BE2C (cell line): Measurements from ENCODE around the gene DSG3.
"Not testable (repeated sequence)": the region's sequence is repeated elsewhere in the genome, so short reads cannot be mapped to it uniquely, and the experiment has no call there.

Experiments used
- DNase-seq: peaks from one replicate; pipeline ENCODE4 v3.0.0-alpha.2; 2020
- H3K27me3 ChIP-seq: fragments of 250-450 bp; sonication (Bioruptor Pico); 2 replicates; pipeline ENCODE4 v1.5.1; 2020; ENCODE audit warnings: mild to moderate bottlenecking
- H3K36me3 ChIP-seq: fragments of 250-450 bp; sonication (Bioruptor Pico); 2 replicates; pipeline ENCODE4 v1.5.1; 2020; ENCODE audit warnings: mild to moderate bottlenecking
- H3K4me1 ChIP-seq: fragments of 250-450 bp; sonication (Bioruptor Pico); 2 replicates; pipeline ENCODE4 v1.5.1; 2020
- H3K4me3 ChIP-seq: 2 replicates; pipeline ENCODE4 v1.5.1; 2011; ENCODE audit warnings: low read depth, low read length
- H3K9me3 ChIP-seq: fragments of 250-450 bp; sonication (Bioruptor Pico); 2 replicates; pipeline ENCODE4 v1.5.1; 2020
- TF ChIP-seq, protein P1 (sequence below): IDR thresholded peaks from 2 replicates; pipeline ENCODE4 v1.5.1; 2012; ENCODE audit warnings: mild to moderate bottlenecking, low read depth, low read length

The DSG3 gene

DNA sequence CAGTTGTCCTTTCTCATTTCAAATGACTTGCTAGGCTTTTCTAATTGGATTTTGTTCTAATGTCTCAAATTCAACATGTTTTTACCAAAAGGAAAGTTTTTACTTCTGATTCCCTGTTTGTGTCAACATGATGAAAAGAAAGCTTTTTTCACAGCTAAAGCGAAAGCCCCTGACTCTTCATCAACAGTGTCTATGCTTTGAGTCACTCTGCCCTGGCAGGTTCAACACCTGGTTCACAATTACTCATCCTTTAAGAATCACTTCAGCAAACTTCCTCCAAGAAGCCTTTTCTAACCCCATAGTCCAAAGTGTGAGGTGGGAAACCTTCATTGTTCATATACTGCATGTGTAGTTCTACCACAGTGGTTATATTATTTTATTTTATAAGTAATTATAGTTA is 42.8 kb downstream of the DSG3 start:
- Histone ChIP-seq H3K36me3 (no peaks in the 10 kb centered on the region), H3K9me3 (no peaks in the 10 kb centered on the region), H3K4me1 (no peaks in the 10 kb centered on the region), H3K27me3 (no peaks in the 10 kb centered on the region), H3K4me3 (no peak overlapping the region)
- TF ChIP-seq, protein P1, sequence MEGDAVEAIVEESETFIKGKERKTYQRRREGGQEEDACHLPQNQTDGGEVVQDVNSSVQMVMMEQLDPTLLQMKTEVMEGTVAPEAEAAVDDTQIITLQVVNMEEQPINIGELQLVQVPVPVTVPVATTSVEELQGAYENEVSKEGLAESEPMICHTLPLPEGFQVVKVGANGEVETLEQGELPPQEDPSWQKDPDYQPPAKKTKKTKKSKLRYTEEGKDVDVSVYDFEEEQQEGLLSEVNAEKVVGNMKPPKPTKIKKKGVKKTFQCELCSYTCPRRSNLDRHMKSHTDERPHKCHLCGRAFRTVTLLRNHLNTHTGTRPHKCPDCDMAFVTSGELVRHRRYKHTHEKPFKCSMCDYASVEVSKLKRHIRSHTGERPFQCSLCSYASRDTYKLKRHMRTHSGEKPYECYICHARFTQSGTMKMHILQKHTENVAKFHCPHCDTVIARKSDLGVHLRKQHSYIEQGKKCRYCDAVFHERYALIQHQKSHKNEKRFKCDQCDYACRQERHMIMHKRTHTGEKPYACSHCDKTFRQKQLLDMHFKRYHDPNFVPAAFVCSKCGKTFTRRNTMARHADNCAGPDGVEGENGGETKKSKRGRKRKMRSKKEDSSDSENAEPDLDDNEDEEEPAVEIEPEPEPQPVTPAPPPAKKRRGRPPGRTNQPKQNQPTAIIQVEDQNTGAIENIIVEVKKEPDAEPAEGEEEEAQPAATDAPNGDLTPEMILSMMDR: no peak
- no peak for DNase-seq

DNA sequence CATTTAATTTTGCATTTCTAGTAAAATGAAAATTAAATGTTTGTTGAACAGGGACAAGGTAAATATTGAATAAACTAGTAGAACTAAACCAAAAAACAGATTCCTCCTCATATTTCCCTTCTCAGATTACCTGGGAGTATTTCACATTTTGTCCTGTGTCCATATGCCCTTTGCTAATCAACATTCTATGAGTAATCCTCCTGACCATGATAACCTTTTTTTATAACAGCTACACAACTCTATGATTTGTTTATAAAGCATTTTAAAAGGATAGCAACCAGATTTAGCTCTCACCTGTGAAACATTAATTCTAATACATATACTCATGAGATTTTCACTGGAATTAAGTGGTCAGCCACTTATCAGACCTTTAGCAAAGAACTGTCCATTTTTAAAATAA is 43.3 kb downstream of the DSG3 start:
- Histone ChIP-seq H3K27me3 (no peaks in the 10 kb centered on the region), H3K9me3 (no peaks in the 10 kb centered on the region), H3K4me1 (no peaks in the 10 kb centered on the region), H3K36me3 (no peaks in the 10 kb centered on the region), H3K4me3 (no peak overlapping the region)
- TF ChIP-seq, protein P1: no peak
- no peak for DNase-seq

DNA sequence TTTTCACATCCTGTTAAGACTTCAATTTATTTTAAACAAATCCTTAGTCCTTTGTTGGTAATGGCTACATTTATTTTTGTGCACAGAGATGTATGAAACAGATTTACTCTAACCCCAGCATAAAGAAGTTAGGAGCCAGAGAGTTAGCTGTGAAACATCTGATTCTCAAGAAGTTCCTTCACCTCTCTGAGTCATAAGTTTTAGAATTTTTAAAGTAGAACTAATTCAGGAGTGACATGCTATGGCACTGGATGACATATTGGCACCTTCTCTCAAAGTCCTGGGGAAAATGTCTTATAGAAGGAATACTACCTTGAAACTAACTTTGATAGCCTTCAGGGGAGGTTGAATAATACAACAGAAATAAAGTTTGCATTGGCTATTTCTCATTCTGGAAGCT is 44.0 kb downstream of the DSG3 start:
- Histone ChIP-seq H3K9me3 (no peaks in the 10 kb centered on the region), H3K27me3 (no peaks in the 10 kb centered on the region), H3K36me3 (no peaks in the 10 kb centered on the region), H3K4me1 (no peaks in the 10 kb centered on the region), H3K4me3 (no peak overlapping the region)
- no peak for DNase-seq
- TF ChIP-seq, protein P1: no peak

DNA sequence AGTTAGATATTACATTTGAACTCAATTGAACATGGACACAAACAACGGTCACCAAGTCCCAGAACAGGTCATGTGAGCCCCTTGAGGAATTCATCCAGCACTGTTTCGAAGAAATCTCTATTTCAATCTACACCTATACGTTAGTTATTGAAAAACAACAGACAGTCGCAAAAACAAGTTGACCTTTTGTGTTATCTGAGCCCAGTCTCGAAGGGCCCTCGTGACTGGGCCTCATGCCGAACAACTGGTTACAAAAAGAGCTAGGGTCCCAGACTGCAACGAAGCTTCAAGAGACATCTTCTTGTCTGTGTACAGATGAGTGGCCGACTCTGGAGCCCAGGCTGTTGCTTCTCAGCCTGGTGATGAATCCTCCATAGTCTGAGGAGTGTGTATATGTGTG is 45.1 kb downstream of the DSG3 start:
- no peaks in the 10 kb centered on the region for H3K4me1 ChIP-seq
- H3K27me3 ChIP-seq: 0 out of 2 replicates have a peak, but pooled peaks cover 4% of the 10 kb centered on the region
- H3K4me3 ChIP-seq: no peak overlapping the region
- TF ChIP-seq, protein P1: no peak
- no peak for DNase-seq
- no peaks in the 10 kb centered on the region for H3K9me3 ChIP-seq
- no peaks in the 10 kb centered on the region for H3K36me3 ChIP-seq

DNA sequence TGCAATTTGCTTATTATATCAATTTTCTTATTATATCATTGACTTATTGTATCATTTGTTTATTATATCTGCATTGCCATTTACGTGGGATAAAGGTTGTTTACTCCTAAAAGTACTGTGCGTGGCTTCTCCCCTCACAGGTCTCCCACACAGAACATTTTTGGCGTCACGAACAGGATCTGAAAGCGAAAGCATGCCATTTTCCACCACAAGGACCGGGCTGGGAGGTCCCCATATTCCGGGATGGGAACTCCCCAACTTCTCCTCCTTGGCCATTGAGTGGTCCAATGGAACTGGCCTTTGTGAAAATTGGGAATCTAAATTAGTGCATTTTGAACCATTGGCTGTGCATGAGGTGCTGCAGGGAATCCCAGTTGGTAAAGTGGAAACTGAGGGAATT is 45.6 kb downstream of the DSG3 start:
- Histone ChIP-seq H3K9me3 (no peaks in the 10 kb centered on the region), H3K4me3 (no peak overlapping the region), H3K27me3 (peaks cover 7% of the 10 kb centered on the region), H3K36me3 (no peaks in the 10 kb centered on the region), H3K4me1 (no peaks in the 10 kb centered on the region)
- TF ChIP-seq, protein P1: no peak
- no peak for DNase-seq

DNA sequence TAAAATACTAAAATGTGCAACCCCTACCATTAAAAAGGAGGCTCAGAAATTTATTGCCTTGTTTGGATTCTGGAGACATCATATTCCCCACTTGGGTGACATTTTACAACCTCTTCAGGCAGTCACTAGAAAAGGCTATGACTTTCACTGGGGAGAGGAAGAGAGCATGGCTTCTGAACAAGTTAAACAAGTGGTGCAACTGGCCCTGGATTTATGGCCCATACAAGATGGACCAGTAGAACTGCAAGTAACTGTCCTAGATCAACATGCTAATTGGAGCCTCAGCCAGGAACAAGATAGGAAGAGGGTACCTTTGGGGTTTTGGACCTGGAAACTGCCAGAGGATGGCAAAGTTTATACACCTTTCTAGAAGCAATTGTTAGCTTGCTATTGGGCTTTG is 46.4 kb downstream of the DSG3 start:
- H3K36me3 ChIP-seq: no peaks in the 10 kb centered on the region
- H3K27me3 ChIP-seq: peaks cover 12% of the 10 kb centered on the region
- no peak for DNase-seq
- no peaks in the 10 kb centered on the region for H3K9me3 ChIP-seq
- H3K4me3 ChIP-seq: no peak overlapping the region
- no peaks in the 10 kb centered on the region for H3K4me1 ChIP-seq
- TF ChIP-seq, protein P1: no peak

DNA sequence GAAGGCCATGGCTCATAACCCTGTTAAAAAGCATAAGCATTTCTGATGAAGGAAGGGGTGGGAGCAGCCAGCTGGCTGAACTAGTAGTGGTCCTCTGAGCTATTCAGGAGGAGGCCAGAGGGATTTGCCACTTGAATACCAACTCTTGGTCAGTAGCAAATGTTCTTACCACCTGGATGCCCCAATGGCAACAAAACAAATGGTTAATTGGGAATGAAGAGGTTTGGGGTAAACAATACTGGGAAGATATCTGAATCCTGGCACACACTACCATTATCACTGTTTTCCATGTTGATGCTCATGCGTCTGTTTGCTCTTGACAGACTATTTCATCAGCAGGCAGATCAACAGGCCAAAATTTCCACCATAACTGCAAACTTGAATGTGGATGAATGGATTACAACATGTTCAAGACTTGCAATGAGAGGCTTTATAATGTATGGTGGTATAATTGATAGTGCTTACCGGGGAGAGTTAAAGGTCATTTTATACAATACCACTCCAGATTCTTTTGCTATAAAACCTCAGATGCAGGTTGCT is 47.2 kb downstream of the DSG3 start:
- not testable (repeated sequence) for H3K36me3 ChIP-seq, DNase-seq, H3K4me3 ChIP-seq, H3K4me1 ChIP-seq, H3K9me3 ChIP-seq
- H3K27me3 ChIP-seq: peaks cover 12% of the 10 kb centered on the region
